ENCODE data around the gene GRID1. TPM values are rescaled to one million over a fixed set of nuclear protein-coding genes. Genes with fewer than 3 reads are reported as not detected.

The GRID1 gene
- total RNA-seq, 4 donors from 2014 or later: 17.2 to 28.1 (median 23.6) TPM

GRCh38 chr10:86281396-86281795 is 85.2 kb downstream of the GRID1 start:
- H3K27ac ChIP-seq: no peak overlapping the region
- 100% methylated on average over 1 of the region's 1 CpG for WGBS, 2 donors
- no peaks in the 10 kb centered on the region for H3K9me3 ChIP-seq
- TF ChIP-seq CTCF (IDR thresholded peaks at IDR 0.05) (no peak), POLR2A (IDR thresholded peaks at IDR 0.05) (no peak)
- DNase-seq: no peak
- H3K36me3 ChIP-seq: no peaks in the 10 kb centered on the region
- H3K27me3 ChIP-seq: no peaks in the 10 kb centered on the region
- peaks cover 0 to 8% of the 10 kb centered on the region in 2 donors for H3K4me1 ChIP-seq
- intact Hi-C loops (cut with DNase I): no loop called here
- no peak overlapping the region for H3K4me3 ChIP-seq (replicated peaks in 1 of 3)

GRCh38 chr10:86269332-86269731 is 97.3 kb downstream of the GRID1 start:
- no peak overlapping the region for H3K4me3 ChIP-seq (replicated peaks in 1 of 3)
- H3K36me3 ChIP-seq: no peaks in the 10 kb centered on the region
- no peak overlapping the region for H3K27ac ChIP-seq
- no peaks in the 10 kb centered on the region for H3K27me3 ChIP-seq
- H3K4me1 ChIP-seq: peaks cover 16 to 20% of the 10 kb centered on the region in 2 donors
- intact Hi-C loops (cut with DNase I): loop anchor here (5.0 kb wide), 1 partner anchor 48 kb away; no protein-coding TSS in a partner anchor
- no peak for TF ChIP-seq CTCF (IDR thresholded peaks at IDR 0.05)
- no peak for TF ChIP-seq POLR2A (IDR thresholded peaks at IDR 0.05)
- WGBS, 2 donors: 70 to 79% methylated on average over 2 of the region's 2 CpGs
- DNase-seq: peak in 1 of 2 donors; percentile 0
- H3K9me3 ChIP-seq: no peaks in the 10 kb centered on the region

GRCh38 chr10:86267286-86268195 is 99.1 kb downstream of the GRID1 start:
- WGBS, 2 donors: 92 to 94% methylated on average over 8 to 12 of the region's 12 CpGs
- DNase-seq: peak in 1 of 2 donors; percentile 0
- Histone ChIP-seq H3K4me1 (peaks cover 26 to 36% of the 10 kb centered on the region in 2 donors), H3K4me3 (replicated peaks in 1 of 3) (no peak overlapping the region), H3K36me3 (no peaks in the 10 kb centered on the region), H3K27me3 (no peaks in the 10 kb centered on the region), H3K9me3 (no peaks in the 10 kb centered on the region), H3K27ac (no peak overlapping the region)
- TF ChIP-seq POLR2A (IDR thresholded peaks at IDR 0.05): no peak
- TF ChIP-seq CTCF (IDR thresholded peaks at IDR 0.05): no peak
- intact Hi-C loops (cut with DNase I): loop anchor here (5.0 kb wide), 1 partner anchor 50 kb away; no protein-coding TSS in a partner anchor

- 87 to 98% methylated on average over 7 of the region's 7 CpGs for WGBS, 2 donors
- H3K4me1 ChIP-seq: peaks cover 31 to 43% of the 10 kb centered on the region in 2 donors
- no peak overlapping the region for H3K4me3 ChIP-seq (replicated peaks in 1 of 3)
- intact Hi-C loops (cut with DNase I): loop anchor here (5.0 kb wide), 1 partner anchor 51 kb away; no protein-coding TSS in a partner anchor
- H3K27ac ChIP-seq: no peak overlapping the region
- TF ChIP-seq POLR2A (IDR thresholded peaks at IDR 0.05) (no peak), CTCF (IDR thresholded peaks at IDR 0.05) (no peak)
- DNase-seq: no peak
- no peaks in the 10 kb centered on the region for H3K9me3 ChIP-seq
- no peaks in the 10 kb centered on the region for H3K27me3 ChIP-seq
- H3K36me3 ChIP-seq: no peaks in the 10 kb centered on the region
Measured at GRCh38 chr10:86266446-86267242, 100.0 kb downstream of the GRID1 start.

All from thyroid gland (tissue), 4 donors.